Osteoblast (primary cell): ENCODE measurements around the gene AATK. TPM values are rescaled to one million over a fixed set of nuclear protein-coding genes. Genes with fewer than 3 reads are reported as not detected.

Experiments used
- DNase-seq: peaks from one replicate; pipeline ENCODE4 v3.0.0; 2011; ENCODE audit warnings: low spot score, mixed read lengths; ENCODE audit not compliant: insufficient read length; ENCODE audit errors: missing footprints
- H2AFZ ChIP-seq: 2 replicates; pipeline ENCODE4 v1.6.0; 2011; ENCODE audit warnings: mild to moderate bottlenecking, low read length
- H3K27ac ChIP-seq: 2 replicates; pipeline ENCODE4 v1.5.1; 2011; ENCODE audit warnings: mild to moderate bottlenecking, low read depth, low read length, moderate library complexity
- H3K27me3 ChIP-seq: 2 replicates; pipeline ENCODE4 v1.6.0; 2012; ENCODE audit warnings: mild to moderate bottlenecking, control low read depth, inconsistent platforms, low read length, moderate library complexity; ENCODE audit not compliant: insufficient read depth
- H3K36me3 ChIP-seq: 2 replicates; pipeline ENCODE4 v1.5.1; 2011; ENCODE audit warnings: mild to moderate bottlenecking, low read length, control low read depth, moderate library complexity; ENCODE audit not compliant: insufficient read depth
- H3K4me1 ChIP-seq: 2 replicates; pipeline ENCODE4 v1.5.1; 2011; ENCODE audit warnings: mild to moderate bottlenecking, low read length, control low read depth, moderate library complexity; ENCODE audit not compliant: insufficient read depth
- H3K4me2 ChIP-seq: 2 replicates; pipeline ENCODE4 v1.6.0; 2011; ENCODE audit warnings: mild to moderate bottlenecking, low read length; ENCODE audit not compliant: insufficient read depth
- H3K4me3 ChIP-seq: fragments of 200-600 bp; sonication (generic); 3 replicates; pipeline ENCODE4 v1.5.1; 2012; ENCODE audit warnings: mild to moderate bottlenecking, low read length, inconsistent platforms; ENCODE audit not compliant: insufficient read depth
- H3K79me2 ChIP-seq: 2 replicates; pipeline ENCODE4 v1.6.0; 2012; ENCODE audit warnings: mild to moderate bottlenecking, low read length, control low read depth, inconsistent platforms; ENCODE audit not compliant: insufficient read depth
- H3K9me3 ChIP-seq: 2 replicates; pipeline ENCODE4 v1.5.1; 2011; ENCODE audit warnings: low read depth, low read length, control low read depth
- H4K20me1 ChIP-seq: 2 replicates; pipeline ENCODE4 v1.6.0; 2012; ENCODE audit warnings: mild to moderate bottlenecking, low read length, control low read depth; ENCODE audit not compliant: insufficient read depth
- CTCF ChIP-seq: IDR thresholded peaks from 2 replicates; pipeline ENCODE4 v1.5.1; 2011; ENCODE audit warnings: mild to moderate bottlenecking, low read depth, low read length, moderate library complexity; ENCODE audit errors: extremely low read depth
- total RNA-seq: library from RNA; depleted of rRNA; stranded (reverse); fragments of >200 nt; gene quantifications from 2 replicates; pipeline ENCODE4 v1.2.3, GENCODE V29; 2012

The AATK gene
- total RNA-seq, 1 donor = under 0.01 TPM

- Histone ChIP-seq H3K27ac (peak overlapping the region; percentile 56), H3K4me2 (peak overlapping the region; percentile 73), H4K20me1 (peaks cover 4% of the 10 kb centered on the region), H3K36me3 (no peaks in the 10 kb centered on the region), H3K79me2 (no peaks in the 10 kb centered on the region), H3K4me3 (peak overlapping the region; percentile 47), H3K27me3 (no peaks in the 10 kb centered on the region), H3K4me1 (peaks cover 10% of the 10 kb centered on the region), H2AFZ (peak overlapping the region; percentile 85), H3K9me3 (no peaks in the 10 kb centered on the region)
- peak; percentile 80 for DNase-seq
- no peak for TF ChIP-seq CTCF
Observed at GRCh38 chr17:81210466-81210865, 44.4 kb upstream of the AATK start.

GRCh38 chr17:81209141-81209540, 43.1 kb upstream of the AATK start:
- peak; percentile 46 for DNase-seq
- Histone ChIP-seq H3K27me3 (no peaks in the 10 kb centered on the region), H3K27ac (no peak overlapping the region), H2AFZ (no peak overlapping the region), H3K4me1 (peaks cover 10% of the 10 kb centered on the region), H3K9me3 (no peaks in the 10 kb centered on the region), H3K4me3 (no peak overlapping the region), H3K4me2 (no peak overlapping the region), H3K36me3 (no peaks in the 10 kb centered on the region), H4K20me1 (peaks cover 4% of the 10 kb centered on the region), H3K79me2 (no peaks in the 10 kb centered on the region)
- no peak for TF ChIP-seq CTCF

- peak; percentile 77 for DNase-seq
- Histone ChIP-seq H3K9me3 (no peaks in the 10 kb centered on the region), H3K27ac (no peak overlapping the region), H3K4me2 (no peak overlapping the region), H4K20me1 (peaks cover 4% of the 10 kb centered on the region), H3K4me3 (no peak overlapping the region), H3K27me3 (no peaks in the 10 kb centered on the region), H3K4me1 (peaks cover 10% of the 10 kb centered on the region), H3K79me2 (no peaks in the 10 kb centered on the region), H2AFZ (no peak overlapping the region), H3K36me3 (no peaks in the 10 kb centered on the region)
- TF ChIP-seq CTCF = no peak
Observed at GRCh38 chr17:81208651-81209050, 42.6 kb upstream of the AATK start.

- H3K79me2 ChIP-seq = no peaks in the 10 kb centered on the region
- no peaks in the 10 kb centered on the region for H3K36me3 ChIP-seq
- TF ChIP-seq CTCF = no peak
- DNase-seq = peak; percentile 55
- no peak overlapping the region for H3K4me3 ChIP-seq
- no peaks in the 10 kb centered on the region for H3K27me3 ChIP-seq
- no peak overlapping the region for H3K4me2 ChIP-seq
- peaks cover 10% of the 10 kb centered on the region for H3K4me1 ChIP-seq
- H3K9me3 ChIP-seq = no peaks in the 10 kb centered on the region
- H3K27ac ChIP-seq = no peak overlapping the region
- no peak overlapping the region for H2AFZ ChIP-seq
- peaks cover 4% of the 10 kb centered on the region for H4K20me1 ChIP-seq
Observed at GRCh38 chr17:81207610-81208581, 41.9 kb upstream of the AATK start.
